ENCODE measurements around the gene RCAN3.
A peak's percentile ranks its signal among the peaks of the same experiment; 100 is the strongest.
"Not testable (repeated sequence)": the region's sequence is repeated elsewhere in the genome, so short reads cannot be mapped to it uniquely, and the experiment has no call there.

RCAN3 gene

GRCh38 chr1:24526940-24527542 is 24.4 kb downstream of the RCAN3 start:
- no peaks in the 10 kb centered on the region for H3K9me3 Mint-ChIP-seq
- no peak overlapping the region for H3K4me3 Mint-ChIP-seq
- H3K36me3 Mint-ChIP-seq (ENCODE audit: low read depth) = no peaks in the 10 kb centered on the region
- H3K27me3 Mint-ChIP-seq (ENCODE audit: low read depth, poor library complexity) = peaks cover 12% of the 10 kb centered on the region
- DNase-seq = no peak
- H3K4me1 Mint-ChIP-seq = peaks cover 10% of the 10 kb centered on the region
- TF ChIP-seq, protein P1, sequence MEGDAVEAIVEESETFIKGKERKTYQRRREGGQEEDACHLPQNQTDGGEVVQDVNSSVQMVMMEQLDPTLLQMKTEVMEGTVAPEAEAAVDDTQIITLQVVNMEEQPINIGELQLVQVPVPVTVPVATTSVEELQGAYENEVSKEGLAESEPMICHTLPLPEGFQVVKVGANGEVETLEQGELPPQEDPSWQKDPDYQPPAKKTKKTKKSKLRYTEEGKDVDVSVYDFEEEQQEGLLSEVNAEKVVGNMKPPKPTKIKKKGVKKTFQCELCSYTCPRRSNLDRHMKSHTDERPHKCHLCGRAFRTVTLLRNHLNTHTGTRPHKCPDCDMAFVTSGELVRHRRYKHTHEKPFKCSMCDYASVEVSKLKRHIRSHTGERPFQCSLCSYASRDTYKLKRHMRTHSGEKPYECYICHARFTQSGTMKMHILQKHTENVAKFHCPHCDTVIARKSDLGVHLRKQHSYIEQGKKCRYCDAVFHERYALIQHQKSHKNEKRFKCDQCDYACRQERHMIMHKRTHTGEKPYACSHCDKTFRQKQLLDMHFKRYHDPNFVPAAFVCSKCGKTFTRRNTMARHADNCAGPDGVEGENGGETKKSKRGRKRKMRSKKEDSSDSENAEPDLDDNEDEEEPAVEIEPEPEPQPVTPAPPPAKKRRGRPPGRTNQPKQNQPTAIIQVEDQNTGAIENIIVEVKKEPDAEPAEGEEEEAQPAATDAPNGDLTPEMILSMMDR (IDR thresholded peaks at IDR 0.05) = peak; percentile 48
- no peak overlapping the region for H3K27ac Mint-ChIP-seq

DNA sequence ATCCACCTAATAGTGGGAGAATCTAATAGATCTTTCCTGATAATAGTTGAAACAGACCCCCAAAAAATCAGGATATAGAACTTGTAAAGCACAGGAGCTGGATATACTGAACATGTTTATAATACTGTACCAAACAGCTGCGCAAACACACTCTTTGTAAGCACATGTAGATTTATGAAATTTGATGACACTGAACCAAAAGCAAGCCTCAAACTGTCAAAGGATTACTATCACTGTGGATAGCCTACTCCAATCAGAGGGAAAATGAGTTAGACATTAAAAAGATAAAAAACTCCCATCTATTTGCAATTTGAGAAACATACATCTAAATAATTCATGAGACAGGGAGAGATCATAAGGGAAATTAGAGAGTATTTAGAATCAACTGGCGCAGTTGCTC is 26.1 kb downstream of the RCAN3 start:
- no peaks in the 10 kb centered on the region for H3K36me3 Mint-ChIP-seq (ENCODE audit: low read depth)
- TF ChIP-seq, protein P1 (IDR thresholded peaks at IDR 0.05) = no peak
- H3K9me3 Mint-ChIP-seq = no peaks in the 10 kb centered on the region
- H3K4me1 Mint-ChIP-seq = peaks cover 10% of the 10 kb centered on the region
- no peak for DNase-seq
- H3K27me3 Mint-ChIP-seq (ENCODE audit: low read depth, poor library complexity) = peaks cover 12% of the 10 kb centered on the region
- no peak overlapping the region for H3K27ac Mint-ChIP-seq
- no peak overlapping the region for H3K4me3 Mint-ChIP-seq

DNA sequence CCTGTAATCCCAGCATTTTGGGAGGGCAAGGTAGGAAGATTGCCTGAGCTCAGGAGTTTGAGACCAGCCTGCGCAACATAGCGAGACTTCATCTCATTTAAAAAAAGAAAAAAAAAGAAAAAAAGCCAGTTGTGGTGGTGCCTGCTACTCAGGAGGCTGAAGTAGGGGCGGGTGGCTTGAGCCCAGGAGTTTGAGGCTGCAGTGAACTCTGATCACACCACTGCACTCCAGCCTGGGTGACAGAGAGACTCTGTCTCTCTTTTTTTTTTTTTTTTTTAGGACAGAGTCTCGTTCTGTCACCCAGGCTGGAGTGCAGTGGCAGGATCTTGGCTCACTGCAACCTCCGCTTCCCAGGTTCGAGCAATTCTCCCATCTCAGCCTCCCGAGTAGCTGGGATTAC is 26.7 kb downstream of the RCAN3 start:
- H3K27me3 Mint-ChIP-seq (ENCODE audit: low read depth, poor library complexity) = peaks cover 14% of the 10 kb centered on the region
- H3K27ac Mint-ChIP-seq; H3K4me3 Mint-ChIP-seq; H3K9me3 Mint-ChIP-seq; H3K36me3 Mint-ChIP-seq (ENCODE audit: low read depth); DNase-seq; H3K4me1 Mint-ChIP-seq: not testable (repeated sequence)

DNA sequence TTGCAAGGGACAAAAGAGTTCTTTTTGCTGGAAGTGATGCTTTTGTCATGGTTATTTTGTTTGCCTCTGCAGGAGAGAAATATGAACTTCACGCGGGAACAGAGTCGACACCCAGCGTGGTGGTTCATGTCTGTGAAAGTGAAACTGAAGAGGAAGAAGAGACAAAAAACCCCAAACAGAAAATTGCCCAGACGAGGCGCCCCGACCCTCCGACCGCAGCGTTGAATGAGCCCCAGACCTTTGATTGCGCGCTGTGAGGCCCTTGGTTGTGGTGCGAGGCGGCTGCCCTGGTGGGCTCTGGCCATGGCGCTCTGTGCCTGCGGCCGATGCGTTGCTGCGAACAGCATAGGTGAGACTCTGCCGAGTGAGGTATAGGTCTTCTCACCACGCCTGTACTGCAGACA is 32.4 kb downstream of the RCAN3 start:
- H3K27ac Mint-ChIP-seq = no peak overlapping the region
- TF ChIP-seq, protein P1 (IDR thresholded peaks at IDR 0.05) = no peak
- H3K9me3 Mint-ChIP-seq = no peaks in the 10 kb centered on the region
- H3K4me3 Mint-ChIP-seq = no peak overlapping the region
- no peak for DNase-seq
- no peaks in the 10 kb centered on the region for H3K36me3 Mint-ChIP-seq (ENCODE audit: low read depth)
- H3K4me1 Mint-ChIP-seq = peaks cover 15% of the 10 kb centered on the region
- H3K27me3 Mint-ChIP-seq (ENCODE audit: low read depth, poor library complexity) = peaks cover 18% of the 10 kb centered on the region

GRCh38 chr1:24535778-24536177 is 33.1 kb downstream of the RCAN3 start:
- Mint-ChIP-seq H3K4me3 (no peak overlapping the region), H3K36me3 (ENCODE audit: low read depth) (no peaks in the 10 kb centered on the region), H3K27ac (no peak overlapping the region), H3K9me3 (no peaks in the 10 kb centered on the region), H3K4me1 (peaks cover 23% of the 10 kb centered on the region), H3K27me3 (ENCODE audit: low read depth, poor library complexity) (peaks cover 14% of the 10 kb centered on the region)
- TF ChIP-seq, protein P1 (IDR thresholded peaks at IDR 0.05) = no peak
- DNase-seq = no peak

DNA sequence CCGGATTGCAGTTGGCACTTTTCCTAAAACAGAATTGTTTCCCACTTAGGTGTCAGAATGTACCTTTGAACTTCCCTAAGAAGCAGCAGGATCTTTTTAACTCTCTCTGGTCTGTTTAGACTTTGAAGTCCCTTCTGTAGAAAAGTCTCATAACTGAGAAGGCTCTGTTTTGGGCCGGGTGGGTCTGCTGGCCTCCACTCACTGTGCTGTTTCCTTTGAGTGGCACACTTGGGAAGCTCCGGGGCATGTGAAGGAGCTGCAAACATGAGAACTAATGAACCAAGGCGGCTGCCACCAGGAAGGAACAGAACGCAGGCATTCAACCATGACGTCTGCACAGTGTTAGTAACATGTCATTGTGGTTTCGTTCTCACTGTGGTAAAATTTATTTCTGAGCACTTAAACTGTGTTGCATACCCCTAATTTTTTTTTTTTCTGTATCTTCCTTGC is 33.8 kb downstream of the RCAN3 start:
- Mint-ChIP-seq H3K4me1 (peaks cover 29% of the 10 kb centered on the region), H3K9me3 (no peaks in the 10 kb centered on the region), H3K36me3 (ENCODE audit: low read depth) (no peaks in the 10 kb centered on the region), H3K27me3 (ENCODE audit: low read depth, poor library complexity) (peaks cover 13% of the 10 kb centered on the region), H3K27ac (no peak overlapping the region), H3K4me3 (no peak overlapping the region)
- DNase-seq = peak; percentile 52
- TF ChIP-seq, protein P1 (IDR thresholded peaks at IDR 0.05) = no peak

Measured in nephron progenitor cell (in vitro differentiated cells).